Measurements from ENCODE around the gene FAM163B.

FAM163B gene

DNA sequence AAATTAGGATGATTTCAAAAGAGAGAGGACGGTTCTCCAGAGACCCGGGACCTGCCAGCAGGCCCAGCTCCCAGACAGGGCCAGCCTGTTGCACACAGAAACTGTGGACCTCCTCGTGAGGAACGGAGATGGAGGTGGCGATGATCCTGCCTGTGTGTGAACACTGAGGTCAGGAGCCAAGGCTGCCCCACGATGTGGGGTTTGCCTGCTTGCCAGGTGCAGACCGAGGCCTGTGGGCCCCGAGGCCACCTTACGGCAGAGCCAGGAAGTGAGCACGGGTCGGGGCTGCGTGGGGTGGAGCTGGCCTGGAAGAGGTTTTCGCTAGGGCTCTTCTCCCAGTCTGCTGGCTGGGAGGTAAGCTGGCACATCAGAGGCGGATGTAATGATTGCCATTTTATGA is 4.3 kb downstream of the FAM163B start:
- H3K4me3 ChIP-seq (ENCODE audit: low read length), result no peak overlapping the region
- no peak overlapping the region for H3K27ac ChIP-seq (ENCODE audit: low read depth, low read length)
- no peaks in the 10 kb centered on the region for H3K36me3 ChIP-seq (ENCODE audit: insufficient read depth, low read length)
- no peaks in the 10 kb centered on the region for H3K9me3 ChIP-seq (ENCODE audit: insufficient read depth, low read depth, low read length)
- 84% methylated on average over 14 of the region's 14 CpGs for WGBS
- H3K4me1 ChIP-seq (ENCODE audit: insufficient read depth, low read length), result no peaks in the 10 kb centered on the region
- peaks cover 32% of the 10 kb centered on the region for H3K27me3 ChIP-seq (ENCODE audit: insufficient read depth, low read length)
- H3K9ac ChIP-seq (ENCODE audit: low read depth, low read length), result no peak overlapping the region

DNA sequence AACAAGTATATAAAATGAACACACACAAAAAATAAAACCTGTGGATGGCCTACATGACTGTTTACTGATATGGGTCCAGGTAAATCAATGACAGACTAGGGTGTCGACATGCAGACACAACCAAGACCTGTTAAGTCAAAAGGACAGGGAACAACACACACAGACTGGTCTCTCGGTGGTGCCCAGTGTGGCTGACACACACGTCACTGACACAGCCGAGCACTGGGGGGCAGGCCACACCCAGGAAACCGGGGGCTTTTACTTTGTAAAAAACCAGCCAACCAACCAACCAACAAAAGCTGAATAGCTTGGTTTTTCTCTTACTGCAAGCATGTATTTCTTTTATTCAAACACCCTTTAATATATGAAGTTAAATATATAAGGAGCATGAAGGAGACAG is 5.0 kb downstream of the FAM163B start:
- Histone ChIP-seq H3K36me3 (ENCODE audit: insufficient read depth, low read length) (no peaks in the 10 kb centered on the region), H3K9me3 (ENCODE audit: insufficient read depth, low read depth, low read length) (no peaks in the 10 kb centered on the region), H3K27me3 (ENCODE audit: insufficient read depth, low read length) (peaks cover 28% of the 10 kb centered on the region), H3K4me1 (ENCODE audit: insufficient read depth, low read length) (no peaks in the 10 kb centered on the region), H3K27ac (ENCODE audit: low read depth, low read length) (no peak overlapping the region), H3K4me3 (ENCODE audit: low read length) (no peak overlapping the region), H3K9ac (ENCODE audit: low read depth, low read length) (no peak overlapping the region)
- WGBS, result 66% methylated on average over 5 of the region's 5 CpGs

DNA sequence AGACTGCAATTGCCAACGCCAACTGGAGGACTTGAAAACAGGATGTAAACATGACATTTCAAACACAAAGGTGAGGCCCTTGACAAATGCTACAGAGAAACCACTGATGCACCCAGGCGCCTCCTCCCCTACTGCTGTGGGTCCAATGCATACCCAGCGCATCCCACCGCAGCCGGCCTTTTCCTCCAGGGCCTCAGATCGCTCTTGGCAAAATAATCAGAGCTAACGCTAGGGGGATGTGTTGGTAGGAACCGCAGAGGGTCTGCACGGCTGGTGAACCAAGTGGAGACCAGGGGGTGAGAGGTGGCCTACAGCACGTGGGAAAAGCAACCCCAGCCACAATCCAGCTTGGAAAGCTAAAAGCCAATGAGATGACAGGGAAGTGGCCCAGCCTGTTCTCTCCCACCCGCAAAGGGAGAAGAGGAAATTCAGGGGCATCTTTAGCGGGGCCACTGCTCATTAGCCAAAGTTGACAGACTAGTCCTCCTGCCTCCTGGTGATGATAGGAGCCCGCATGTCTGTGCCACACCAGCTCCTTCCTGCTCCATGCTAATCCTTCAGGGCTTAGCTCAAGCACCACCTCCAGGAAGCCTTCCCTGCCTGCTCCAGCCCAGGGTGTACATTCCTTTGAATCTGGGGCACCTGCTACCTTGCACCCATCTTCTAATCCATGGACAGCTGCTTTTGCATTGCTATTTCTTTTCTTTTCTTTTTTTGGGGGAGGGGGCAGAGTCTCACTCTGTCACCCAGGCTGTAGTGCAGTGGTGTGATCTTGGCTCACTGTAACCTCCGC is 5.9 kb downstream of the FAM163B start:
- H3K4me3 ChIP-seq (ENCODE audit: low read length), result no peak overlapping the region
- WGBS, result 73% methylated on average over 14 of the region's 14 CpGs
- H3K36me3 ChIP-seq (ENCODE audit: insufficient read depth, low read length), result no peaks in the 10 kb centered on the region
- H3K27me3 ChIP-seq (ENCODE audit: insufficient read depth, low read length), result peaks cover 20% of the 10 kb centered on the region
- H3K9ac ChIP-seq (ENCODE audit: low read depth, low read length), result no peak overlapping the region
- H3K27ac ChIP-seq (ENCODE audit: low read depth, low read length), result no peak overlapping the region
- H3K4me1 ChIP-seq (ENCODE audit: insufficient read depth, low read length), result no peaks in the 10 kb centered on the region
- no peaks in the 10 kb centered on the region for H3K9me3 ChIP-seq (ENCODE audit: insufficient read depth, low read depth, low read length)

DNA sequence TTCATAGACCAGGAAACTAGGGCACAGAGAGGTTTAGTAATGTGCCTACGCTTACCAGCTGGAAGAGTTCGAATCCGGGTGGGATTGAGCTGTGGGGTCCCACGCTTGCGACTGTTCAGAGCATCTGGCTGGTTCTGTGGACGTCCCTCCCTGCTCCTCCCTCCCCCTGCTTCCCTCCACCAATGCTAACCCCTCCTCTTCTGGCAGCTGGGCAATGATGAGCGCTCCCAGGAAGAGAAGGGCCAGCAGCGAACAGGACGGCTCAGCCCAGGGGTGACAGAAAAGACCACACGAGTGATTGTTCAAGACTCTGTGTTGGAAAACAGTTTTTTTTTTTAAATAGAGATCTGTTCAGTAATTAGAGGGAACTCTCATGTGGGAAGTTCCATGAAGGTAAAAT is 6.9 kb downstream of the FAM163B start:
- no peak overlapping the region for H3K9ac ChIP-seq (ENCODE audit: low read depth, low read length)
- WGBS, result 80% methylated on average over 10 of the region's 10 CpGs

DNA sequence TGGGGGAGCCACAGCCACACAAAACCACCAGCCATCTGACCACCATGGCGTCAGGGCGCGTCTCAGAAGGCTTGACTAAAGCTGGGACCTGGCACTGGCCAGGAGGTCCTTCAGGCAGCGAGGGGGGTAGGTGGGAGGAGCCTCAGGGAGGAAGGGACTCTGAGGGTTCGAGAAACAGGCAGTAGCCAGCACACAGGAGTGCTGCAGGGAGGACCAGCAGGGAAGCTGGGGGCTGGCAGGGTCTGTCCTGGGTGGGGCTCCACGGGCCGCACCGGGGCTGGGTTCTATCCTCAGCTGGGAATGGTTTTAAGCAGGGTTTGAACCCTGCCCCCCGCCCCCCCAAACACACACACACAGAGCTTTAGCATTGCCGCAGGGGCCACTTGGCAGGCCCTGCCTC is 7.4 kb downstream of the FAM163B start:
- H3K9me3 ChIP-seq (ENCODE audit: insufficient read depth, low read depth, low read length), result peaks cover 14% of the 10 kb centered on the region; the same call in 1 of the 2 replicates
- H3K36me3 ChIP-seq (ENCODE audit: insufficient read depth, low read length), result no peaks in the 10 kb centered on the region
- no peaks in the 10 kb centered on the region for H3K4me1 ChIP-seq (ENCODE audit: insufficient read depth, low read length)
- no peak overlapping the region for H3K9ac ChIP-seq (ENCODE audit: low read depth, low read length)
- no peak overlapping the region for H3K4me3 ChIP-seq (ENCODE audit: low read length)
- peaks cover 4% of the 10 kb centered on the region; the same call in 1 of the 2 replicates for H3K27me3 ChIP-seq (ENCODE audit: insufficient read depth, low read length)
- H3K27ac ChIP-seq (ENCODE audit: low read depth, low read length), result no peak overlapping the region
- 94% methylated on average over 10 of the region's 10 CpGs for WGBS

More for the DNA sequence above, 6.9 kb downstream of the FAM163B start:
- peaks cover 8% of the 10 kb centered on the region; the same call in 1 of the 2 replicates for H3K9me3 ChIP-seq (ENCODE audit: insufficient read depth, low read depth, low read length)
- H3K36me3 ChIP-seq (ENCODE audit: insufficient read depth, low read length), result no peaks in the 10 kb centered on the region
- H3K4me3 ChIP-seq (ENCODE audit: low read length), result no peak overlapping the region
- H3K27ac ChIP-seq (ENCODE audit: low read depth, low read length), result no peak overlapping the region
- H3K4me1 ChIP-seq (ENCODE audit: insufficient read depth, low read length), result no peaks in the 10 kb centered on the region
- H3K27me3 ChIP-seq (ENCODE audit: insufficient read depth, low read length), result peaks cover 9% of the 10 kb centered on the region; the same call in 1 of the 2 replicates

DNA sequence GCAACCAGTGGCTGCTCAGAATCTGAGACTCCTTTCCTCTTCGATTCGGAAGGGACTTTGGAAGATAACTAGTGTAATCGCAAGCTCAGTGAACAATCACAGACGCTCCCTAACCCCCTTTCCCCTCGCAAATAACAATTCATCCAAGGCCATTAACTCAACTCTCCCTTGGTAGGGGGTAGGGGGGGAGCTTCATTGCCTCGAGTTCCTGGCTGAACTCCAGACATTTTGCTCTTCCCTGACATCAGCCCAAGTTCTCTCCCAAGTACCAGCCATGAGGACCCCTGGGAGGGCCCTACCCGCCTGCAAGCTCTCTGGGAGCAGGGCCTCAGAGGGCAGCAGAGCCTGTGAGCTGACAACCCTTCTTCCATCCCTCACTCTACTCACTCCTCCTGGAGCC is 8.4 kb downstream of the FAM163B start:
- Histone ChIP-seq H3K27me3 (ENCODE audit: insufficient read depth, low read length) (no peaks in the 10 kb centered on the region), H3K9me3 (ENCODE audit: insufficient read depth, low read depth, low read length) (peaks cover 19% of the 10 kb centered on the region; the same call in 1 of the 2 replicates), H3K36me3 (ENCODE audit: insufficient read depth, low read length) (no peaks in the 10 kb centered on the region), H3K9ac (ENCODE audit: low read depth, low read length) (no peak overlapping the region), H3K4me1 (ENCODE audit: insufficient read depth, low read length) (no peaks in the 10 kb centered on the region), H3K27ac (ENCODE audit: low read depth, low read length) (no peak overlapping the region), H3K4me3 (ENCODE audit: low read length) (no peak overlapping the region)
- WGBS, result 73% methylated on average over 5 of the region's 7 CpGs

DNA sequence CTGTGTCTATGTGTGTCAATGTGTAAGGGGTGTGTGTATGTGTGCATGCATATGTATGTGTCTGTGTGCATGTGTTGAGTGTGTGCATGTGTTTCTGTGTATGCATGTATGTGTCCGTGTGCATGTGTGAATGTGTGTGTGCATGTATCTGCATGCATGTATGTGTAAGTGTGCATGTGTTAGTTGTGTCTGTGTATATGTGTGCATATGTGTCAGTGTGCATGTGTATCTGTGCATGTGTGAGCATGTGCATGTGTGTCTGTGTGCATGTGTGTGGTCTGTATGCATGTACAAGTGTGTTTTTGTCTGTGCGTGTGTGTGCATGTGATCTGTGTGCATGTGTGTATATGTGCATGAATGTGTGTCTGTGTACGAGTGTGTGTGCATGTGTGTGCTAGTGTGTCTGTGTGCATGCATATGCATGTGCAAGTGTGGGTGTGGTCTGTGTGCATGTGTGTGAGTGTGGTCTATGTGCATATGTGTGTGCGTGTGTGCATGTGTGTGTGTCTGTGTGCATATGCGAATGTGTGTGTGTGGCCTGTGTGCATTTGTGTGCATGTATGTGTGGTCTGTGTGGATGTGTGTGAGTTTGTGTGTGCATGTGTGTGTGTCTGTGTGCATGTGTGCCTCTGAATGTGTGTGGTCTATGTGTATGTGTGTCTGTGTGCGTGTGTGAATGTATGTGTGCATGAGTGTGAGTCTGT is 9.6 kb downstream of the FAM163B start:
- Histone ChIP-seq H3K27ac (ENCODE audit: low read depth, low read length) (no peak overlapping the region), H3K36me3 (ENCODE audit: insufficient read depth, low read length) (no peaks in the 10 kb centered on the region), H3K27me3 (ENCODE audit: insufficient read depth, low read length) (no peaks in the 10 kb centered on the region), H3K4me3 (ENCODE audit: low read length) (no peak overlapping the region), H3K9ac (ENCODE audit: low read depth, low read length) (no peak overlapping the region), H3K9me3 (ENCODE audit: insufficient read depth, low read depth, low read length) (peaks cover 19% of the 10 kb centered on the region; the same call in 1 of the 2 replicates), H3K4me1 (ENCODE audit: insufficient read depth, low read length) (no peaks in the 10 kb centered on the region)
- WGBS, result 93% methylated on average over 6 of the region's 6 CpGs

DNA sequence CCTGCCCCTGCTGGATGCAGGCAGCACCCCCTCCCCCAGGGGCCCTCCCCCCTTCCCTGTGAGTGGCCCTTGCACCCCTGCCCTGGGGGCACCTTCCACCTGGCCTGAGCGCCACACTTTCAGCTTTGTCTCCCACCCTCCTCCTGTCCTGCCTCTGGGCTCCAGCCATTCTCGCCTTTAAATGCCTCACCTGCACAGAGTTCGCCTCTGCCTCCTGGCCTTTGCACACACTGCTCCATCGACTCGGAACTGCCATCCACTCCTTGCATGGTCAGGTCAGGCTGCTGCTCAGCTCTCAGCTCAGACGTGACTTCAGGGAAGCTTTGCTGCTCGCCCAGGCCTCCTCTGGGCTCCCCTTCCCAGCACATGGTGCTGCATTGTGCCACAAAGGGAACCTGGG is 10.2 kb downstream of the FAM163B start:
- H3K36me3 ChIP-seq (ENCODE audit: insufficient read depth, low read length), result no peaks in the 10 kb centered on the region
- H3K9me3 ChIP-seq (ENCODE audit: insufficient read depth, low read depth, low read length), result peaks cover 19% of the 10 kb centered on the region; the same call in 1 of the 2 replicates
- no peak overlapping the region for H3K27ac ChIP-seq (ENCODE audit: low read depth, low read length)
- no peak overlapping the region for H3K4me3 ChIP-seq (ENCODE audit: low read length)
- H3K27me3 ChIP-seq (ENCODE audit: insufficient read depth, low read length), result no peaks in the 10 kb centered on the region
- H3K9ac ChIP-seq (ENCODE audit: low read depth, low read length), result no peak overlapping the region
- 89% methylated on average over 7 of the region's 7 CpGs for WGBS
- H3K4me1 ChIP-seq (ENCODE audit: insufficient read depth, low read length), result no peaks in the 10 kb centered on the region

DNA sequence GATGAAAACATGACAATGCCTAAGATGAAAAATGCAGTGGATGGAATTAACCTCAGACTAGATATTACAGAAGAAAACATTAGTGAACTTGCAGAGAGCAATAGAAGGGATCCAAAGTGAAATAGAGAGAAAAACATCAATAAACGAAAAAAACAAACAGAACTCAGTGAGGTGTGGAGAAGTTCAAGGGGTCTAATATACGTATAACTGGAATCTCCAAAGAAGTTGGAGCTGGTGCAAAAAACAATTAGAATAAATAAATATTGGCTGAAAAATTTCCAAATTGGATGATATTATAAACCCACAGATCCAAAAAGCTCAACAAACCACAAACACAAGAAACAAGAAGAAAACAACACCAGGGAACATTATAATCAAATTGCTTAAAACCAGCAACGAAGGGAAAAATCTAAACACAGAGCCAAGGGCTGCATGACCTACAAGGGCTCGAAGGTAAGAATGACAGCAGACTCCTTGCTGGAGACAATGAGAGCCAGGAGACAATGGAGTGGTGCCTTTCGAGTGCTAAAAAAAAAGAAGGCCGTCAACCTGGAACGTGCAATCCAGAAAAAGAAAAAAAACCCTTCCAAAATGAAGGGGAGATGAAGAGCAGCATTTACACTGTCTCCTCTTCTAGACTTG is 11.8 kb downstream of the FAM163B start:
- Histone ChIP-seq H3K4me3 (ENCODE audit: low read length) (no peak overlapping the region), H3K9ac (ENCODE audit: low read depth, low read length) (no peak overlapping the region), H3K4me1 (ENCODE audit: insufficient read depth, low read length) (no peaks in the 10 kb centered on the region), H3K27me3 (ENCODE audit: insufficient read depth, low read length) (no peaks in the 10 kb centered on the region), H3K9me3 (ENCODE audit: insufficient read depth, low read depth, low read length) (peaks cover 19% of the 10 kb centered on the region; the same call in 1 of the 2 replicates), H3K36me3 (ENCODE audit: insufficient read depth, low read length) (no peaks in the 10 kb centered on the region), H3K27ac (ENCODE audit: low read depth, low read length) (no peak overlapping the region)
- WGBS, result 86% methylated on average over 7 of the region's 7 CpGs

DNA sequence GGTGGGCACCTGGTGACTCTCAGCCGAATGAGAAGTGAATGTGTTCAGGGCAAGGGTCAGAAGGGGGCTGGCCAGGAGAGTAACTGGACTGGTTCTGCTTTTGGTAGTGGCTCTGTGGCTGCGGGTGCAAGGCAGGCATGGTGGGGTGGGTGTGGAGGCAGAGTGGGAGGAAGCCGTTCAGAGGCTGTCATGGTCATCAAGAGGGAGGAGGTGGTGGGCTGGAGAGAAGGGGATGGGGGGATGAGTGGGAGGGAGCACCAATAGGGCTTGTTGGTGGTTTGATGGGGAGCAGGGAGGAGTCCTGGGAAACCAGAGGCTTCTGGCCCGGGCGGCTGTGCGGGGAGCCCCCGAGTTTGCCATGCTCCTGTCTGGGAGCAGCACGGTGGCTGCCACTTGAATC is 13.3 kb downstream of the FAM163B start:
- H3K27me3 ChIP-seq (ENCODE audit: insufficient read depth, low read length), result no peaks in the 10 kb centered on the region
- no peaks in the 10 kb centered on the region for H3K4me1 ChIP-seq (ENCODE audit: insufficient read depth, low read length)
- peaks cover 19% of the 10 kb centered on the region; the same call in 1 of the 2 replicates for H3K9me3 ChIP-seq (ENCODE audit: insufficient read depth, low read depth, low read length)
- WGBS, result 80% methylated on average over 8 of the region's 8 CpGs
- no peak overlapping the region for H3K27ac ChIP-seq (ENCODE audit: low read depth, low read length)
- H3K36me3 ChIP-seq (ENCODE audit: insufficient read depth, low read length), result no peaks in the 10 kb centered on the region
- H3K9ac ChIP-seq (ENCODE audit: low read depth, low read length), result no peak overlapping the region
- no peak overlapping the region for H3K4me3 ChIP-seq (ENCODE audit: low read length)

DNA sequence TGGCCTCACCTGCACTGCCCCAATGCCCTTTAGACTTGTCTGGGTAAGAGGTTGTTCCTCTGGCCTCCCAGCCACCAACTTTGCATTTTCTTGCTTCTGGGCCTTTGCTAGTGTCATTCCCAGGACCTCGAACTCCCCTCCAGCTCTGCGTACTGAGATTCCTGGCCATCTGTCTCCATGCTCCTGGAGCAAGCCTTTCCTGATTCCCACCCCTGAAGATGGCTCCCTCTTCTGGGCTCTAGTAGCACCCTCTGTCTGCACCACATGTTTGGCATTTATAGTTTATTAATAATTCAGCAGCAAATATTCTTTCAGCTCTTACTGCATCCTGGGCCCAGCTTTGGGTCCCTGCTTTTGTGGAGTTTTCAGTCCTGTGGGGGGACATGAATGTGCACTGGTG is 14.9 kb downstream of the FAM163B start:
- Histone ChIP-seq H3K36me3 (ENCODE audit: insufficient read depth, low read length) (no peaks in the 10 kb centered on the region), H3K9ac (ENCODE audit: low read depth, low read length) (no peak overlapping the region), H3K27ac (ENCODE audit: low read depth, low read length) (no peak overlapping the region), H3K4me3 (ENCODE audit: low read length) (no peak overlapping the region), H3K27me3 (ENCODE audit: insufficient read depth, low read length) (no peaks in the 10 kb centered on the region), H3K4me1 (ENCODE audit: insufficient read depth, low read length) (no peaks in the 10 kb centered on the region), H3K9me3 (ENCODE audit: insufficient read depth, low read depth, low read length) (peaks cover 19% of the 10 kb centered on the region; the same call in 1 of the 2 replicates)
- WGBS, result 95% methylated on average over 2 of the region's 2 CpGs
